DMS153 treated with DMSO at 0.1 percent for 48 hours (cell line): ENCODE results near the gene FAM168B.
"Not testable (repeated sequence)": the region's sequence is repeated elsewhere in the genome, so short reads cannot be mapped to it uniquely, and the experiment has no call there.

Source experiments
- DNase-seq: peaks from one replicate; lab custom pipeline; 2025; ENCODE audit not compliant: unreplicated experiment; lab: John Stamatoyannopoulos, UW

Gene FAM168B

DNA sequence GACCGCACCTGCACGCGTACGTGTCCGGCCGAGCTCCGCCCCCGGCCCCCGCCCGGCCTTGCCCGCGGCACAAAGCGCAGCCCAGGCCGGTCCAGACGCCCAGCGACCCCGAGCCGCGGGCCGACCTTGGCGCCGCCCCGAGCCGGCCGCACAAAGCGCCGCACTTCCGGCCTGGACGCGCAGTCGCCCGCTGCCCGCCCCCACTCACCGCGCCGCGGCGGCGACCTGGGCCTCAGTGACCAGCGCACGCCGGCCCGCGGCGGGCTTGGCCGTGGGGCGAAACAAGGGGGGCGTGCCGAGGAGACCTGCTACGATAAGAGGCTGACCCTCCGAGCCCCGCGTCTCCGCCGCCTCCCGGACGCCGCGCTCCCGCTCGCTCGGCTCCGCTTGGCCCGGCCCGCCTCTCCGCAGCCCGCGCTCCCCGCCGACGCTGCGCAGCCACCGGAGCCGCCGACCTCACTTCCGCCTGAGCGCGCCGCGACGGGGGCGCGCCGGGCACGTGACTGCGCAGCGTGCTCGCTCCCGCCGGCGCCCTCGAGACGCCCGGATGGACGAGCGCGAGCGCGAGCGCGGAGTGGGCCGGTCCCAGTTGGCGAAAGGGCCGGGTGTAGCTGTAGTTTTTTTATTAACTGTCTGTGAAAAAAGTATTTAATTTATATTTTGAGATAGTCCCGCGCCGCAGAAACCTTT is at the start of gene FAM168B:
TSS of gene FAM168B (minus strand) at position 455 of the 690 bp plus-strand sequence. CDS start 10,814 bp downstream, outside the sequence.
- peak; percentile 74 for DNase-seq

DNA sequence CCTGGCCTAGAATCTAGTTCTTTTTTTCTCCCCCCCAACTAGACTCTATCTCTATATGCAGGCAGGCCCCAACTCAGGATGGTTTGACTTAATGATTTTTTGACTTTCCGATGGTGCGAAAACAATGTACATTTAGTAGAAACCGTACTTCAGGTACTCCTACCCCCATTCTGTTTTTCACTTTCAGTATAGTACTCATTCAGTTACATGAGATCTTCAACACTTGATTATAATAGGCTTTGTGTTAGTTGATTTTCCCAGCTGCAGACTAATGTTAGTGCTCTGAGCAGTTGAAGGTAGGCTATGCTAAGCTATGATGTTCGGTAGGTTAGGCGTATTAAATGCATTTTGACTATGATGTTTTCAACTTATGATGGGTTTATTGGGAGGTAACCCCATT is 49.6 kb upstream of the FAM168B start:
- DNase-seq, result no peak

DNA sequence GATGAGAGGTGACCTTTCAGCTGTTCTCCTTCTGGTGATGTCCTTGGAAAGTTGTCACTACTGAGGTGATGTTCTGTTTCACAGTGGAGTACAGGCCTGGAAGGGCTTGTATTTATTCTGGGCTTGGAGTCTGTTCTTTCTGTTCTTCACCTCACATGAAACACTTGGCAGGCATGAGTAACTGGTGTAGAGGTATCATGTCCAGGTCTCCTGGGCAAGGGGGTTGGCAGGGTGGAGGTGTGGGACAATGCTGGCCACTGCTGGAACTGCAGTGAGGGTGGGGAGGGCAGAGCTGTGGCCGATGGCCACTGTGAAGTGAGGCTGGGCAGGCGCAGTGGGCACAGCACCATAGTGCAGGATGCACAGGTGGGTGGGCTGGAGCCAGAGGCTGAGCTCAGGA is 47.3 kb upstream of the FAM168B start:
- no peak for DNase-seq

DNA sequence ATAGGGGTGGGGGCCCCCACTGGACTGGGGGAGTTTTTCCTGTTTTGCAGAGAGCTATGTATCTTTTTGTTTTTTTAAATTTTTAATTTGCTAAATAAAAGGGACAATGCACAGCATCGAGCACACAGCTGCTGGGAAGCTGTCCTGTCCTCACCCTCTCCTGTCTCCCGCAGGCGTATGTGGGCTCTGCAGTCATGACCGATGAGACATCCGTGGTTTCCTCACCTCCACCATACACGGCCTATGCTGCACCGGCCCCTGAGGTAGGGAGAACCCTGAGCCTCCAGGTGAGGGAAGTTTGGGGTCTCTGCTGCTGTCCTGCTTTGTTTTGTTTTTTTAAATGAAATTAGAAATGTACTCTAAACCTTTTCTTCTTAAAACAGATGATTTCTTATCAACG is 39.5 kb upstream of the FAM168B start:
- DNase-seq, result no peak

DNA sequence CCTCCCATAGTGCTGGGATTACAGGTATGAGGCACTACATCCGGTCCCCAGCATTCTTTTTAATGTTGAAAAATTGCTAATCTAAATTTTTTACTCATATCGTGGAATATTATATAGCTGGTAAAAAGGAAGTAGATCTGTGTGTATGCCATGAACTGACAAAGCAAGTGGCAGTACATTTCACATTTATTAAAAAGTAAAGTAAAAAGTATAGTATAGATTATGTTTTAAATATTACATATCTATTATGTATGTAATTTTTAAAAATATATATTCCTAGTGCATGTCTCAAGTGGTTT is 37.0 kb upstream of the FAM168B start:
- DNase-seq, result no peak

GRCh38 chr2:131127981-131128380 is 34.7 kb upstream of the FAM168B start:
- DNase-seq, result no peak

DNA sequence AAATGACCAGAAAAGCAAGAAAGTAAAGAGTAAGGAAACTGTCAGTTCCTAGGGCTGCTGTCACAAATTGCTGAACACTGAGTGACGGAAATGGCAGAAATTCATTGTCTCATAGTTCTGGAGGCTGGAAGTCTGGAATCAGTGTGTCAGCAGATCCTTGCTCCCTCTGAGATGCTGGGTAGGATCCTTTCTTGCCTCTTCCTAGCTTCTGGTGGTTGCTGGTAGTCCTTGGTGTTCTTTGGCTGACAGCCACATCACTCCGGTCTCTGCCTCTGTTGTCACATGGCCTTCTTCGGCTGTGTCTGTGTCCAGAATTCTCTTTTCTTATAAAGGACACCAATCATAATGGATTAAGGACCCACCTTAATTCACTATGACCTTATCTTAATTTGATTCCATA is 33.8 kb upstream of the FAM168B start:
- no peak for DNase-seq

DNA sequence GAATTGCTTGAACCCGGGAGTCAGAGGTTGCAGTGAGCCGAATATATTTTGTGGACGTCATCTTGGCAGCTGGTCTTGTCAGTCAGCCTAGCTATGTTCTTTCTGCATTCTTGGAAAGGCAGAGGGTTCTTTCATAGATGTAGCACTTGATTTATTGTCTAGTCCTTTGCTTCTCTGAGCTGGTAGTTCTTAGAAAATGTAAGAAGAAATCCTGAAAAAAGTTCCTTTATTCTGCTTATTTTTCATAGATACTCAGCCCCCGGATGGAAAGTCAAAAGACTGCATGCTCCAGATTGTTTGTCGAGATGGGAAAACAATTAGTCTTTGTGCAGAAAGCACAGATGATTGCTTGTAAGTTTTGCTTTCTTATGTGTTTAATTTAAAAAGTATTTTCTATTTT is 33.2 kb upstream of the FAM168B start:
- DNase-seq, result no peak

- DNase-seq, result no peak
Measured at GRCh38 chr2:131125195-131125757, 32.0 kb upstream of the FAM168B start.

DNA sequence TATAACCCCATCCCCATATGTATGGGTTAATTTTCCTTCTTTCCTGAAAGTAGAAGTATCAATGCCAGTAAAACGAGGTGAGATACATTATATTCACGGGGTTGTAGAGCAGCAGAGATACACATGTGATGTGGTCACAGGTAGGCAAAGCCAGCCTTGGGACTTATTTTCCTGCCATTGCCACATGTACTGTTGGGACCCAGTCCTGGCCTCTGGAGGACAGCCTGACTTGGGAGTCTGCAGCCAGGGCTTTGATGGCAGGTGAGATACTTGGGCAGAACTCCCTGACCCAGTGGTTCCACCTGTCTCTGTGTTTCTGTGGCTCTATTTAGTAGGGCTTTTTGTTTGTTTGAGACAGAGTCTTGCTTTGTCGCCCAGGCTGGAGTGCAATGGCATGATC is 29.9 kb upstream of the FAM168B start:
- no peak for DNase-seq

DNA sequence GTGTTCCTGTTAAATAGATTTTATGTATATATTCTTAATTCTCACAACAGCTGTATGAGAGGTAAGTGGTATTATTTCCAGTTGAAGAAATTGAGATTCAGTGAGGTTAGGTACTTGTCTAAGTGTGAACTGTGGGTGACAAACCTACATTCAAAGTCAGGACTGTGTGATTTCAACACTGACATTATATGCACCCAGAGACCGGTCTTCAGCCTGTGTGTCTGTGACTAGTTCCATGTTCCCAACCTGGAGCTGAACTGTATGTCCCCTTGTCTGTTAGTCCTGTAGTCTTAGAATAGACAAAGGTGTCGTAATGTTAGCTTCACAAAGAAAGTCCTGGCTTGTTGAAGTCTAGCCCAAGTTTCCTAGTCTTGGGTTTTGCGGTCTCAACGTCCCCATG is 29.2 kb upstream of the FAM168B start:
- DNase-seq, result no peak

GRCh38 chr2:131121464-131121863 is 28.2 kb upstream of the FAM168B start:
- DNase-seq, result no peak

DNA sequence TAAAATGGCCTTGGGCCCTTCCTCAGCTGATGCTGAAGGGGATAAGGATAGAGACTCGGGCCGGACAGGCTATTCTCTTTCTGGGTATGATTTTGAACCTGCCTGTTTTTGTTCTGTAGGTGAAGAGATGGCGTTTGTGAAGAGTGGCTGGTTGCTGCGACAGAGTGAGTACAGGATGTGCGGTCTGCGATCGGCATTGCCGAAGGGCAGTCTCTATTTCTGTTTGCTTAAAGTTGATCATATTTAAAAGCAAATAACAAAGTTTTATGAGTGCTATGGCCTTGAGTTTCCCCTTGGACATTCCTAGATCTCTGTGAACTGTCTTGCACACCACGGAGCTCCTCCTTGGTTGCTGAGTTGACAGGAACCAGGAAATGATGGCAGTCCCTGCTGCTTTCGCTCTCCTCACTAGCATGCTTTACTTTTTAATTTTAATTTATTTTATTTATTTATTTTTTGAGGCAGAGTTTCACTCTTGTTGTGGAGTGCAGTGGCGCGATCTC is 27.6 kb upstream of the FAM168B start:
- no peak for DNase-seq

DNA sequence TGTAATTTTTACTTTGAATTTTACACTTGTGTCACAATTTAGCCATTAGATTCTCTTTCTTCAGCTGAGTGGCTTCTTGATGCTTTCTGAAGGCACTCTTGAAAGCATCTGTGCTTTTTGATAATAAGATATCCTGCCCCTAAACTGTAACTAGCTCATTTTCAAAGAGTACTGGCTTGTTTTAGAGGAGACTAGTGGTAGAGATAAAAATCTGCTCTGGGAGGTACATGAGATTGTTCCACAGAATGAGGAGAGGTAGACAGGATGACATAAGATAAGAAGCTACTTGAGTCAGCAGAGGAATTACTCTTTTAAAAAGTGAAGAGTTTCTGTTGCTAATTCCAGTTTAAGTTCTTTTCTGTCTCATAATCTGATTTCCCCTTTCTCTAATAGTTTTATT is 22.5 kb upstream of the FAM168B start:
- DNase-seq, result no peak

- DNase-seq, result not testable (repeated sequence)
Measured at GRCh38 chr2:131114950-131115349, 21.7 kb upstream of the FAM168B start.

DNA sequence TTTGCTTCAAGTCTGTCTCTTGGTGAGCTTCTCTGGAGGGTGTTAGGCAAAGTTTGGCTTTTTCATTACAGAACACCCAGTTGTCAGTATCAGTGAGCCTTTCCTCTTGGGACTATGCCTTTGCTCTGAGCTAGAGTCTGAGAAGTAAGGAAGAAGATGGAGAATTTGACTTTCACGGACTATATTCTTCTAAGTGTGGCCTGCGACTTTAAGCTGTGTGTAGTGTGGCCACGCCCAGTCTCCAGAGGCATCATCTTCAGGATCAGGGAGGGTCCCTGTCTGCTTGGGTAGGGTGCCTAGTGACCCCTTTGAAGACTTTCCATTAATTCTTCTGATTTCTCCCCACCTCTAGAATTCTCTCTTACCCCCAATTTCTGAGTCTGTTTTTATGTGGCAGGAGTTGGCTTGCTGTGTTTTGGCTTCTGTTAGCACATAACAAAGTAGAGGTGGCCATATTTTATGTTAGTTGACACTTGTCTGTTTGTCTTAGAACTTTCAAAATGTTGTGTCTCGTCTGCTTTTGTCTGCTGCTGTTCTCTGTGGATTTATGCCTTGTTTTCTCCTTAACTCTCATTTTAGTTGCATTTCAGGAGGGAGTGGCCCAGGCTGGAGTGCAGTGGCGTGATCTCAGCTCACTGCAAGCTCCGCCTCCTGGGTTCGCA is 20.4 kb upstream of the FAM168B start:
- DNase-seq, result no peak

- no peak for DNase-seq
Measured at GRCh38 chr2:131112529-131112928, 19.3 kb upstream of the FAM168B start.

- no peak for DNase-seq
Measured at GRCh38 chr2:131105950-131106801, 12.9 kb upstream of the FAM168B start.

- DNase-seq, result peak; percentile 92
Measured at GRCh38 chr2:131105156-131105949, 12.1 kb upstream of the FAM168B start, which contains the start of gene PLEKHB2. Gene PLEKHB2 (plus strand): TSS chr2:131105336. CDS start chr2:131120942, 15,606 bp downstream.

GRCh38 chr2:131104487-131105155 is 11.4 kb upstream of the FAM168B start:
- peak; percentile 92 for DNase-seq
